NCI-H526 (cell line): ENCODE results near the gene DDC.
"Not testable (repeated sequence)": the region's sequence is repeated elsewhere in the genome, so short reads cannot be mapped to it uniquely, and the experiment has no call there.

Experiments
- DNase-seq, 2 experiments: peaks; one replicate each; lab custom pipeline; 2025; lab: John Stamatoyannopoulos, UW

Gene DDC

GRCh38 chr7:50588937-50589336, 23.7 kb upstream of the DDC start:
- DNase-seq: no peak

- no peak for DNase-seq
Measured at GRCh38 chr7:50587737-50588136, 22.5 kb upstream of the DDC start.

DNA sequence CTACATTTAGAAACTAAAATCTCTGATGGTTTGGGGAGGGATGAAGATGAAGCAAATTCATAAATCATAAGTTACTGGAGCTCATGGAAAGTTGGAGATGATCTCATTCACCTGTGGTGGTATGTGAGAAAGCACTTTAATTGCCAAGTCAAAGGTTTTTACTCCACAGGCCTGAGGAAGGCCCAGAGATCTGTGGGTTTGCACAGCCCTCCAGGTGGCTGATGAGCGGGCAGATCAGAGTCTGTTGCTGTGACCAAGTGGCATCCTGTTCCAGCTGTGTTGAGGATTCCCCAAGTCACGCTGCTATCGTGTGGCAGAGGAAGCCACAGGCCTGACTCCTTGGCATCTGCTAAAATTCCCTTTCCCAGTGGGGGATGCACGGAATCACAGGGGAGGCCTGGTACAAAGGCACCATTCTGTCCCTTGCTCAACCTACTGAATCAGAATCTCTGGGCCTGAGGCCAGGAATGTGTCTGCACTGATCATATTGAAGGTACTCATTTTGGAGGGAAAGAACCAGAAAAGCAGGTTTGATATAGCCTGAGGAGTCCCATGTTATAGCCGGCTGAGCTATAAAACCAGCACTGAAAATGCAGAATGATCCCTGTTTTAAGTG, 19.7 kb upstream of the DDC start:
- DNase-seq: peak in 1 of 2 experiments; percentile 20

DNA sequence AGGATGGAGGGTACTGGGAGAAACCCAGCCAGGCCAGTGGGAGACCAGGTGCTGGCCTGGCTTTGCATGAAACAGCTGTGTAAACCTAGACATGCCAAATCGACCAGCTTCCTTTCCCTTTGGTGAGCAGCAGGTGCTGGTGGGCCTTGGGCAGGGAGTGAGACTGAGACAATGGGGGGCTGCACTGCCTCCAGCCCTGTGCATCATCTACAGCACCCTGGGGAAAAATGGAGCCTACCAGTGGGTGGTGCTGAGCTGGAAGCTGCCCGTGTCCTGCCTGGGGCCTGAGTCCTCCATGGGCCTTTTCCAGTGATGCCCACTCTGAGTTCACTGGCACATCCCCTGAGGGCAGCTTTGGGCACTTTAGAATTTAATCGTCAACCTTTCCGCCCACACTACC, 19.2 kb upstream of the DDC start:
- DNase-seq: no peak

- DNase-seq: not testable (repeated sequence)
Measured at GRCh38 chr7:50583295-50583694, 18.1 kb upstream of the DDC start.

GRCh38 chr7:50582271-50582670, 17.1 kb upstream of the DDC start:
- not testable (repeated sequence) for DNase-seq

DNA sequence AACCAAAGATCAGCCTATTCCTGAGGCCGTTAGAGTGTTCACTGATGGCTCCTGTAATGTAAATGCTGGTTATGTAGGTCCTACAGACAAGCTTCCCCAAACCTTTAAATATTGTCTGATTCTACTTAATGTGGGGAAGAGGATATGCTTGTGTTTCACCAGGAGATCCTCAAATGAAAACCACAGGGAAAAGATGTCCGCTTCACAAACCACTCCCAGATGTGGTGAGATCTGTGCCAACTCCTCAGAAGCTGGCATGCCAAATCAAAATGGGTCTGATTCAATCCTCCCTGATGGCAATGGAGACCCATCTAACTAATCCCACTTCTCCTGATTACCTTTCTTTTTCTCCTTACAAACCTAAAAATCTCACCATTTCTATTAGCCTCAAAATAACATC, 15.5 kb upstream of the DDC start:
- not testable (repeated sequence) for DNase-seq

DNA sequence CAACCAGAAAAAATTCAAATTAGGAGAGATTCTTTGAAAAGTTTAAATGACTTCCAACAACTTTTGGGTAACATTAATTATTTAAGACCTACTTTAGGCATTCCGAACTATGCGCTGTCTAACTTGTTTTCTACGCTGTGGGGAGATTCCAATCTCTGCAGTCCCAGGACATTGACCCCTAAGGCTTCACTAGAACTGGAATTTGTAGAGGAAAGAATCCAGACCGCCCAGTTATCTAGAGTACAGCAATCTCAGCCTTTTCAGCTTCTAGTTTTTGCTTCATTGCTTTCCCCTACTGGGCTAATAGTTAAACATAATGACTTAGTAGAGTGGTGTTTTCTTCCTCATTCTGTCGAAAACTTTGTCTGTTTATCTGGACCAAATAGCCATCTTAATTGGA, 14.9 kb upstream of the DDC start:
- DNase-seq: no peak

DNA sequence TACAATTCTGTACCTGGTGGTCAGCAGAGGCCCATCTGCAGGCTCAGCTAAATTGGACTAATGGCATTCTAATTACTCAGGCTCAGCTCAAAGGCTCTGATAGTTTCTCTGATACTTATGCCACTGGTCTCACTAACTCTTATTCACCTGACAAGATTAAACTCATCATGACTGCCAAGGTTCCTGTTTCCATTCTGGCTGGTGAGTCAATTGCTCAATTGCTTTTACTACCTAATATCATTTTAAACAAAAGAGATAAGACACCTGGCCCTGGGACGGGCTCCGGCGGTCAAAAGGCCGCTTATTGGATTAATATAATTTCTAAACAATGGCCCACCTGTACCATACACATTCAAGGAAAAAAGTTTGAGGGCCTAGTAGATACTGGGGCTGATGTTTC, 12.9 kb upstream of the DDC start:
- DNase-seq: not testable (repeated sequence)

DNA sequence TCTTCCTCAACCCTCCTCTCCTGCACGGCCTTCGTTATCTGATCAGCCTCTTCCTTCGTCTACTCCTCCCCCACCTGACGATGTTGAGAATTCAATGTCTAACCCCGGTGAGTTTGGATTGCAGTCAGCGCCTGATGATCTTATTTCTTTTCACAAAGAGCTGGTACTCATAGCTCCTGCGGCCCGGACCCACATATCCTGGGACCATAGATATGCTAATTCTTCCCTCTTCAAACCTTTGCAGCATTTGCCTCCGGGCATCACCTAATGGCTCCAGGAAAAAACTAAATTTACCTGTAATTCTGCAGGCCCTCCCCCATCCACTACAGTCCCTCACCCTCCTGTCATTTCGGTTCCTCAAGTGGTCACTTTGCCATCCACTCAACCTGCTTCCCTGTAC, 12.4 kb upstream of the DDC start:
- no peak for DNase-seq

GRCh38 chr7:50576388-50576787, 11.2 kb upstream of the DDC start:
- not testable (repeated sequence) for DNase-seq

- DNase-seq: no peak
Measured at GRCh38 chr7:50567715-50568261, 2.6 kb upstream of the DDC start.

DNA sequence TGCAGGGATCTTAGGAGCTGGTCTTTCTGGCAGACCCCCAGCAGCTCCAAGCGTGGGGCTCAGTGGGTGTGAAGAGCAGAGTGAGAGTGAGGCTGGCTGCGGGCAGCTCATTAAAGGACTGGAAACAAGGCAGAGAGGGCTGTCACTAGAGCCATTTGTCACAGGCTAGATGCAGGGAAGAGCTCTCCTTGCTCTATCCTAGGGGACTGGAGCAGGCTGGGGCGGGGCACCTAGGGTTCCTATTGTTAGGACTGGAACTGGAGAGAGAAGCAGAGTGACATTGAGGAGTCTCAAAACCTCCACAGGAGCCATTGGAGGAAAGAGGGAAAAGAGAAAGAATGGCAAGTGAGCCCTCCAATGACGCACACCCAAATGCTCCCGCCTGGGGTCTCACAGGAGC, 772 bp upstream of the DDC start:
- DNase-seq: no peak

- DNase-seq: no peak
Measured at GRCh38 chr7:50565559-50565916, 333 bp upstream of the DDC start.

DNA sequence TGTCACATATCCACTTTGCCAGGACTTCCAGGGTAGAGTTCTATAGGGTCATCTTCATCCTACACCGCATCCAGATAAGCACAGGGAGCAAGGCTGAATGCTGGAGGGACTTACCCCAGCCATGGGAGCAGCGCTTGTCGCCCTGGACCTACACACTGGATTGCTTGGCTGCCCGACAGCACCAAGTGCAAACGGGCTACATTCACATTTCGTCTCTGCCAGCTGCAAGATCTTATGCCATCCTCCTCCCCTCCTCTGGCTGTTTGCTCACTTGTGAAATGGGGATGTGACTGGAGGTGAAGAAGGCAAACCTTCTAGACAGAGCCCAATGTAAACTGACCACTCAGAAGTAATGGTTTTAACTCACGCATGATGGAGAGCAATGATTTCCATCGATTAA, 1.0 kb downstream of the DDC start:
- DNase-seq: no peak

- DNase-seq: no peak
Measured at GRCh38 chr7:50562136-50562535, 3.1 kb downstream of the DDC start.

DNA sequence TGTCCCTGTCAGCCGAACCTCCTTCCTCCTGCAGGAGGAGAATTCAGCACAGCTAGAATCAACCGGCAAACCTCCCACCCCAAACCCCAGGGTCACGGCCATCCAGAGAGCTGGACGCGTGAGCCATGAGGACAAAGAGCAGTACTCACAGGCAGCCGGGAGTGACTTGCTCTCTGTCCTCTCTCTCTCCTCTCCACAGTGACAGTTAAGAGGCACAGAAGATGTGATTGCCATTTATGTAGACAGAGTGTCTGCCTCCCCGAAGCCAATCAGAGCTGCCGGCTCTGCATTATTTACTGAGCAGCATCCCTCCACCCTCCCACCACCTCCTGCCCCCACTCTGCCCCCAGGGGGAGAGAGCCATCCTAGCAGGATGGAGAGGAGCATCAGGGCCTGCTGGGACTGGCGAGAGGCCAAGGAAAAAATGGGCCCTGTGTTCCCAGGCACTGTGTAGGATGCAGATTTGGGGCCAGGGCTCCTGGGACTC, 4.3 kb downstream of the DDC start:
- peak in 1 of 2 experiments; percentile 23 for DNase-seq

- DNase-seq: no peak
Measured at GRCh38 chr7:50559881-50560280, 5.3 kb downstream of the DDC start.

GRCh38 chr7:50558294-50559053, 6.7 kb downstream of the DDC start:
- DNase-seq: no peak

GRCh38 chr7:50557099-50557498, 8.1 kb downstream of the DDC start:
- no peak for DNase-seq

- no peak for DNase-seq
Measured at GRCh38 chr7:50556247-50556991, 8.8 kb downstream of the DDC start.

DNA sequence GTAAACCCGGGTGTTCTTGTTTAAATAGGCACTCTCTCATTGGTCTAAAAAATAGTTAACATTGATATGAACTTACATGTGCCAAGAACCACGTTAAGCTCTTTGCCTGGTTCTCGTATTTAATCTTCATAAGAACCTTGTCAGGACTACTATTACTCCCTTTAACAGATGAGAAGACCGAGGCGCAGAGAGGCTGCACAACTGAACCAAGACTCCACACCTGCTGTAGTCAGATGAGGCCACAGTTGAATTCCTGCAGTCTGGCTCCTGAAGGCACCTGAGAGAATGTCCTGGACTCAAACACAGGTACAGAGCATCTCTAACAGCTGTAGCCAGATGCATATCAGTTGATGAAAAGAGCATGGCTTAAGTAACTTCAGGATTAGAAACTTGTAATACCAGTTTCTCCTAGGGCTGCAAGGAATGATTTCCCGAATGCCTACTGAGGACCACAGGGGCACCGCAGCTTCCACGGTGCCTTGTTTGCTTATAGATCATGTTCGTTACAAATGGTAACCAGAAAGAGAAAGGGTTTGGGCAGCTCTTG, 9.5 kb downstream of the DDC start:
- DNase-seq: no peak
